AG04450 (cell line): Measurements from ENCODE around the gene VPS41. TPM values are rescaled to one million over a fixed set of nuclear protein-coding genes. Genes with fewer than 3 reads are reported as not detected.

Experiments used
- CTCF ChIA-PET: fragments of 300-600, 350-600 bp; formaldehyde crosslinking; extraction: SDS; loops from one replicate; lab custom pipeline; 2022; ENCODE audit warnings: antibody characterized with exemption, inconsistent platforms; lab: Charles Lee
- POLR2A ChIA-PET: fragments of 350-600 bp; formaldehyde crosslinking; extraction: SDS; loops from one replicate; lab custom pipeline; 2021; ENCODE audit warnings: antibody characterized with exemption, inconsistent platforms; lab: Yijun Ruan, JAX
- DNase-seq: peaks from one replicate; pipeline ENCODE4 v3.0.0-alpha.2; 2011; ENCODE audit warnings: low read depth, low spot score
- H3K27ac ChIP-seq: one replicate; pipeline ENCODE4 v1.5.1; 2012; ENCODE audit warnings: low read depth, low read length, control low read depth
- H3K27me3 ChIP-seq: one replicate; pipeline ENCODE4 v1.6.0; 2012; ENCODE audit warnings: low read length; ENCODE audit not compliant: control insufficient read depth, insufficient read depth
- H3K4me3 ChIP-seq: 2 replicates; pipeline ENCODE4 v1.5.1; 2011; ENCODE audit warnings: mild to moderate bottlenecking, low read depth, low read length, control low read depth
- H3K9me3 ChIP-seq: 2 replicates; pipeline ENCODE4 v1.5.1; 2012; ENCODE audit warnings: low read length; ENCODE audit not compliant: control insufficient read depth, insufficient read depth
- polyA plus RNA-seq: library from polyadenylated mRNA; depleted of rRNA; stranded (reverse); fragments of >200 nt; gene quantifications from 2 replicates; pipeline ENCODE4 v1.2.3, GENCODE V29; 2011
- TF ChIP-seq, protein P1 (sequence below): IDR thresholded peaks from 2 replicates; pipeline ENCODE4 v1.5.1; 2011; ENCODE audit warnings: low read depth, low read length, control low read depth, inconsistent platforms

VPS41 gene
- polyA plus RNA-seq, 1 experiment: 67.1 TPM

DNA sequence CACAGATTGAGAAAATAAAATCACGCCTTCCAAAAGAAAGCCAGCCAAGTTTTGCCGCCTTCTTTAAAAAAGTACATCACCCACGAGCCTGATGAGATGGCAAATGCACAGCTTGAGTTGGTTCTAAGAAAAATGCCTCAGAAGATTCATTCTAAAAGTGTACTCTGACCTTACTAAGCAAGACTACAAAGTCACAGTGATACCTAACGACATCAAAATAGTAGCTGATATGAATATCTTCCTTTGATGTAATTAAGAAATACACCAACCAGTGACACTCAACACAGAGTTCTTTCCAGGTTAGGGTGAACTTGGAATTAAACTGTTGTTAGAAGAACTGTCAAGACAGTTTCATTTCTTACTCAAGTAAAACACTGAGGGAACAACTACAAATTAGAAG lies 199.9 kb downstream of the VPS41 start:
- CTCF ChIA-PET: interaction anchor here (0.7 kb wide), 1 partner anchor 49 kb away, joined by 4 read pairs; no protein-coding TSS in a partner anchor
- H3K9me3 ChIP-seq: no peaks in the 10 kb centered on the region
- no peak overlapping the region for H3K27ac ChIP-seq
- H3K27me3 ChIP-seq: no peaks in the 10 kb centered on the region
- no peak for DNase-seq
- no peak overlapping the region for H3K4me3 ChIP-seq
- POLR2A ChIA-PET: no interaction called here
- TF ChIP-seq, protein P1, sequence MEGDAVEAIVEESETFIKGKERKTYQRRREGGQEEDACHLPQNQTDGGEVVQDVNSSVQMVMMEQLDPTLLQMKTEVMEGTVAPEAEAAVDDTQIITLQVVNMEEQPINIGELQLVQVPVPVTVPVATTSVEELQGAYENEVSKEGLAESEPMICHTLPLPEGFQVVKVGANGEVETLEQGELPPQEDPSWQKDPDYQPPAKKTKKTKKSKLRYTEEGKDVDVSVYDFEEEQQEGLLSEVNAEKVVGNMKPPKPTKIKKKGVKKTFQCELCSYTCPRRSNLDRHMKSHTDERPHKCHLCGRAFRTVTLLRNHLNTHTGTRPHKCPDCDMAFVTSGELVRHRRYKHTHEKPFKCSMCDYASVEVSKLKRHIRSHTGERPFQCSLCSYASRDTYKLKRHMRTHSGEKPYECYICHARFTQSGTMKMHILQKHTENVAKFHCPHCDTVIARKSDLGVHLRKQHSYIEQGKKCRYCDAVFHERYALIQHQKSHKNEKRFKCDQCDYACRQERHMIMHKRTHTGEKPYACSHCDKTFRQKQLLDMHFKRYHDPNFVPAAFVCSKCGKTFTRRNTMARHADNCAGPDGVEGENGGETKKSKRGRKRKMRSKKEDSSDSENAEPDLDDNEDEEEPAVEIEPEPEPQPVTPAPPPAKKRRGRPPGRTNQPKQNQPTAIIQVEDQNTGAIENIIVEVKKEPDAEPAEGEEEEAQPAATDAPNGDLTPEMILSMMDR: no peak

GRCh38 chr7:38704751-38705150 lies 204.2 kb downstream of the VPS41 start:
- no peak overlapping the region for H3K4me3 ChIP-seq
- H3K27ac ChIP-seq: no peak overlapping the region
- TF ChIP-seq, protein P1: no peak
- ChIA-PET POLR2A (no interaction called here), CTCF (no interaction called here)
- DNase-seq: no peak
- no peaks in the 10 kb centered on the region for H3K27me3 ChIP-seq
- no peaks in the 10 kb centered on the region for H3K9me3 ChIP-seq

DNA sequence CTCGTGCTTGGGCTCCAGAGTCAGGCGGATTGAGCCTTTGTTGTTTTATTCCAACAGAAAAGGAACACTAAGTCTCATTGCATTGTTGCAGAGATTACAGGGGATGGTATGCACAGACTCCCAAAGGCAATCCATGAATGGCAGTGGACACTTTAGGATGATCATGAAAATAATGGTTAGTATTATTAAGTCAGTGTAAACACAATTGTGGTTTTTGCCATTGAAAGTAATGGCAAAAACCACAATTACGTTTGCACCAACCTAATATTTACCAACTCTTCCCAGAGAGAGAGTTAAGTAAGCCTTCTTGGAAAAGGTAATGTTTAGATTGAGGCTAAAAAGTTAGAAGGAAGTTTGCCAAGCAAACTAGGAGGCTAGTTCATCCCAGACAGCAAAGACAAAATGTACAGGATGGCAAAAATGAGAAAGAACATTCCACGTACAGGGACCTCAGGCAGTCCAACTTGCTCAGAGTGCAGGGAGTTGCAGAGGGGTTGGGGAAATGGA lies 204.9 kb downstream of the VPS41 start:
- CTCF ChIA-PET: no interaction called here
- H3K27ac ChIP-seq: no peak overlapping the region
- no peak for DNase-seq
- POLR2A ChIA-PET: no interaction called here
- H3K4me3 ChIP-seq: no peak overlapping the region
- H3K9me3 ChIP-seq: no peaks in the 10 kb centered on the region
- TF ChIP-seq, protein P1: no peak
- no peaks in the 10 kb centered on the region for H3K27me3 ChIP-seq

GRCh38 chr7:38703093-38703492 lies 205.9 kb downstream of the VPS41 start:
- CTCF ChIA-PET: no interaction called here
- H3K27me3 ChIP-seq: no peaks in the 10 kb centered on the region
- DNase-seq: no peak
- TF ChIP-seq, protein P1: no peak
- H3K27ac ChIP-seq: no peak overlapping the region
- no peaks in the 10 kb centered on the region for H3K9me3 ChIP-seq
- POLR2A ChIA-PET: no interaction called here
- H3K4me3 ChIP-seq: no peak overlapping the region

- ChIA-PET CTCF (interaction anchor here (1.0 to 1.3 kb wide), 2 partner anchors 95 to 305 kb away, joined by 3 read pairs; no protein-coding TSS in a partner anchor), POLR2A (no interaction called here)
- TF ChIP-seq, protein P1: no peak
- no peaks in the 10 kb centered on the region for H3K9me3 ChIP-seq
- DNase-seq: no peak
- no peak overlapping the region for H3K4me3 ChIP-seq
- no peak overlapping the region for H3K27ac ChIP-seq
- H3K27me3 ChIP-seq: no peaks in the 10 kb centered on the region
Observed at GRCh38 chr7:38702002-38702535, 206.9 kb downstream of the VPS41 start.
